Naive thymus-derived CD4-positive, alpha-beta T cell (primary cell): ENCODE results near the gene GPR83. TPM values are rescaled to one million over a fixed set of nuclear protein-coding genes. Genes with fewer than 3 reads are reported as not detected.

Experiments used
- ATAC-seq: fragments of 150-1000 bp; cut with Tn5 transposase; 2 replicates; pipeline ENCODE4 v1.10.0; 2021; ENCODE audit warnings: mild to moderate bottlenecking, moderate library complexity
- CTCF ChIA-PET: fragments of 350-600 bp; sonication (Branson Sonifier 250); formaldehyde crosslinking; loops from one replicate; lab custom pipeline; 2021; ENCODE audit warnings: antibody characterized with exemption; lab: Charles Lee
- POLR2A ChIA-PET: fragments of 350-600 bp; sonication (Branson Sonifier 250); formaldehyde crosslinking; loops from one replicate; lab custom pipeline; 2021; ENCODE audit warnings: antibody characterized with exemption, inconsistent platforms; lab: Charles Lee
- DNase-seq, 9 donors: peaks; one replicate each; pipeline versions ENCODE4 v3.0.0 to v3.0.0-alpha.2; 2020 to 2022; ENCODE audit warnings: mixed read lengths in 1 of 9
- H3K27ac ChIP-seq: one replicate; pipeline ENCODE4 v1.7.0; 2013; ENCODE audit warnings: mild to moderate bottlenecking, low read depth, low read length, moderate library complexity
- H3K27me3 ChIP-seq, 2 donors: one replicate each; pipeline ENCODE4 v1.7.0; 2013; ENCODE audit warnings: low read length in 2 of 2, mild to moderate bottlenecking in 2 of 2, moderate library complexity in 2 of 2; ENCODE audit not compliant: control insufficient read depth in 2 of 2, insufficient read depth in 2 of 2
- H3K36me3 ChIP-seq, 3 experiments: 1 replicate in 2 of 3; 2 replicates in 1 of 3; pipeline ENCODE4 v1.7.0; 2013; ENCODE audit warnings: low read length in 3 of 3, mild to moderate bottlenecking in 3 of 3, moderate library complexity in 1 of 3; ENCODE audit not compliant: insufficient read depth in 3 of 3, control insufficient read depth in 2 of 3
- H3K4me1 ChIP-seq, 2 donors: one replicate each; pipeline ENCODE4 v1.7.0; 2013; ENCODE audit warnings: low read length in 2 of 2, mild to moderate bottlenecking in 2 of 2, moderate library complexity in 1 of 2; ENCODE audit not compliant: control insufficient read depth in 2 of 2, insufficient read depth in 2 of 2
- H3K4me3 ChIP-seq: 2 replicates; pipeline ENCODE4 v1.7.0; 2013; ENCODE audit warnings: mild to moderate bottlenecking, low read length
- H3K9me3 ChIP-seq, 3 experiments: 1 replicate in 2 of 3; 2 replicates in 1 of 3; pipeline ENCODE4 v1.7.0; 2013; ENCODE audit warnings: low read length in 3 of 3; ENCODE audit not compliant: control insufficient read depth in 2 of 3
- H3K27ac Mint-ChIP-seq, 9 donors: one replicate each; pipeline ENCODE4 v1.8.0; 2020 to 2022; ENCODE audit warnings: mixed read lengths in 9 of 9, mild to moderate bottlenecking in 8 of 9, moderate library complexity in 5 of 9, inconsistent platforms in 2 of 9
- H3K27me3 Mint-ChIP-seq, 5 donors: one replicate each; pipeline ENCODE4 v1.8.0; 2021 to 2022; ENCODE audit warnings: mixed read lengths in 5 of 5, mild to moderate bottlenecking in 1 of 5
- H3K36me3 Mint-ChIP-seq, 5 donors: one replicate each; pipeline ENCODE4 v1.8.0; 2020 to 2022; ENCODE audit warnings: mixed read lengths in 5 of 5, mild to moderate bottlenecking in 3 of 5, inconsistent platforms in 1 of 5
- H3K4me1 Mint-ChIP-seq, 7 donors: one replicate each; pipeline ENCODE4 v1.8.0; 2020 to 2022; ENCODE audit warnings: mixed read lengths in 7 of 7, mild to moderate bottlenecking in 3 of 7, inconsistent platforms in 1 of 7
- H3K4me3 Mint-ChIP-seq, 10 donors: one replicate each; pipeline ENCODE4 v1.8.0; 2020 to 2022; ENCODE audit warnings: mild to moderate bottlenecking in 10 of 10, mixed read lengths in 10 of 10, moderate library complexity in 6 of 10, inconsistent platforms in 2 of 10
- H3K9me3 Mint-ChIP-seq, 11 donors: one replicate each; pipeline ENCODE4 v1.8.0; 2020 to 2022; ENCODE audit warnings: mixed read lengths in 11 of 11, mild to moderate bottlenecking in 4 of 11, inconsistent platforms in 1 of 11, moderate library complexity in 1 of 11
- intact Hi-C, 2 donors: fragments of 100-400 bp; cut with micrococcal nuclease; formaldehyde crosslinking; loops; one replicate each; pipeline ENCODE4 v1.15.1; 2023
- polyA plus RNA-seq, 2 donors: library from polyadenylated mRNA; unstranded; fragments of 300-500 nt; fragmentation: Illumina TruSeq; gene quantifications; one replicate each; pipeline ENCODE4 v1.2.3, GENCODE V29; 2021
- total RNA-seq, 6 experiments: library from RNA in 5 of 6; stranded (reverse) in 5 of 6; gene quantifications; 1 replicate in 5 of 6; 2 replicates in 1 of 6; pipeline ENCODE4 v1.2.3 and lab custom pipeline; 2021 to 2026

Gene GPR83
- under 1 TPM in 3 of 5 experiments, not detected in 2; 0.05 to 0.27 (median 0.12) TPM for total RNA-seq
- polyA plus RNA-seq: under 1 TPM in 1 of 2 donors, not detected in 1; 0.08 TPM
- total RNA-seq (lab: John Stamatoyannopoulos, UW): not detected

DNA sequence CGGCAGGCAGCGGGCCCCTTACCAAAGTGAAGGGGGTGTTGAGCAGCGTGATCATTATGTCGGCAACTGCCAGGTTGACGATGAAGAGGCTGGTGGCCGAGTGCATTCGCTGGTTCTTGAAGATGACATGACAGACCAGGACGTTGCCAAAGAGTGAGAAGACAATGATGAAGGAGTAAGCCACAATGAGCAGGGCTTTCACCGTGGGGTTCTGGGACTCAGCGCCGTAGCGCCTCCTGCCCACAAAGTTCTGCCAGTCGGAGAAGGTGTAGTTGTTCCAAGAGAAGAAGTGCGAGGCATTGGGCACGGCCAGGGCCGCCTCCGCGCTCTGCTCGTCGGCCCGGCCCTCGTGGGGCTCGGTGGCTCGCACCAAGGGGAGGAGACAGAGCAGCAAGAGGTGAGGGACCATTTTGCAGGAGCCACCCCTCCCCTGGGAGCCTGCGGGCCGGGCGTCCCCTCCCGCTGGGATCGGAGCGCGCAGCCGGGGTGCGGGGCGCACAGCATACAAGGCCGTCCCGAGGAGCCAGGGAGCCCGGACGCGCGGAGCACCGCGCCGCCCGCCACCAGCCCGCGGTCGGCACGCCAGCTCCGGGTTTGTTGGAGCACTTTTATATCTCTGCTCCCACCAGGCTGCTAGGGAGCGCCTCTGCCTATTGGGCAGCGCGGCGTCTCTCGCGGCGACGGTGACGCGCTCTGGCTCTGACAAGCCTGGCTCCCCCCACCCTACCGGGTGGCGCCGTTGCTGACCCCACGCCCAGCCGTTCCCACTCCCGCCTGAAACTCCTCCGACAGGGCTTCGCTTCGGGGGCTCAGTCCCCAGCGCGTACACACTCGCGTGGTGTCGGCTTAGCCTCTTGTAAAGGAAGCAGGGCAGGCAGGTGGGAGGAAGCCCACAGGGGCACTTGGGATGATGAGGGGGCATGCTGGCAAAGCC, at the start of gene GPR83:
TSS of gene GPR83 (minus strand) at position 581 of the 934 bp plus-strand sequence. CDS start at position 409, 172 bp downstream.
- ChIA-PET CTCF (no interaction called here), POLR2A (no interaction called here)
- peaks cover 0 to 56% (median 11%) of the 10 kb centered on the region in 11 donors for H3K9me3 Mint-ChIP-seq
- DNase-seq: no peak
- peaks cover 6 to 14% (median 11%) of the 10 kb centered on the region in 7 donors for H3K4me1 Mint-ChIP-seq
- no peak for ATAC-seq
- Histone ChIP-seq H3K4me3 (no peak within 1 kb of the TSS), H3K27ac (no peak within 1 kb of the TSS), H3K36me3 (no peaks in the 10 kb centered on the region), H3K27me3 (no peaks in the 10 kb centered on the region), H3K4me1 (no peaks in the 10 kb centered on the region), H3K9me3 (peaks cover 0 to 10% (median 0%) of the 10 kb centered on the region in 3 experiments)
- peaks cover 42 to 56% (median 50%) of the 10 kb centered on the region in 5 donors for H3K27me3 Mint-ChIP-seq
- peak within 1 kb of the TSS in 7 of 10 donors; percentile 12 to 56 (median 36) for H3K4me3 Mint-ChIP-seq
- H3K27ac Mint-ChIP-seq: peak within 1 kb of the TSS in 1 of 9 donors; percentile 4
- H3K36me3 Mint-ChIP-seq: peaks cover 2 to 12% (median 7%) of the 10 kb centered on the region in 5 donors
- intact Hi-C loops: no loop called here

DNA sequence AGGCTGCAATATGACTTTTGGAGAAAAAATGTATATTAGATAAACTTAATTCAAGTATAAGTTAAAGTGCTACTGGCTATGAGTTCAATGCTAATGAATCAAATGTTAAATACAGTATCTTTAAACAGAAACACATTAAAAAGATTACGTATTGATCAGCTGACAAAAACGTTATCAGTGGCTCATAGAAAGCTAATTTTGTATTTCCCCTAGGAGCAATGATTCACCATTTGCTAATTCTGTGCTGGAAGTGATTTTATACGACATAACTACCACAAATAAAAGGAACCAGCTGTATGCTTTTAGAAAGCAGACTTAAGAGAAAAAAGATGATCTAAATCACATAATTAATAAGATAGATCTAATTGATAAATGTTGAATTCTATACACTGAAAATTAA, 48.8 kb upstream of the GPR83 start:
- ChIA-PET CTCF (no interaction called here), POLR2A (interaction anchor here (0.6 kb wide), 1 partner anchor 18 kb away, joined by 3 read pairs; no protein-coding TSS in a partner anchor)
- intact Hi-C loops: no loop called here
- Histone ChIP-seq H3K36me3 (peaks cover 0 to 23% (median 4%) of the 10 kb centered on the region in 3 experiments), H3K27me3 (no peaks in the 10 kb centered on the region), H3K27ac (no peak overlapping the region), H3K4me1 (no peaks in the 10 kb centered on the region), H3K4me3 (no peak overlapping the region), H3K9me3 (no peaks in the 10 kb centered on the region)
- Mint-ChIP-seq H3K4me3 (no peak overlapping the region), H3K27ac (no peak overlapping the region), H3K27me3 (no peaks in the 10 kb centered on the region), H3K4me1 (no peaks in the 10 kb centered on the region), H3K9me3 (peaks cover 0 to 2% (median 0%) of the 10 kb centered on the region in 11 donors), H3K36me3 (peaks cover 4 to 53% (median 39%) of the 10 kb centered on the region in 5 donors)
- ATAC-seq (no peak), DNase-seq (no peak)

DNA sequence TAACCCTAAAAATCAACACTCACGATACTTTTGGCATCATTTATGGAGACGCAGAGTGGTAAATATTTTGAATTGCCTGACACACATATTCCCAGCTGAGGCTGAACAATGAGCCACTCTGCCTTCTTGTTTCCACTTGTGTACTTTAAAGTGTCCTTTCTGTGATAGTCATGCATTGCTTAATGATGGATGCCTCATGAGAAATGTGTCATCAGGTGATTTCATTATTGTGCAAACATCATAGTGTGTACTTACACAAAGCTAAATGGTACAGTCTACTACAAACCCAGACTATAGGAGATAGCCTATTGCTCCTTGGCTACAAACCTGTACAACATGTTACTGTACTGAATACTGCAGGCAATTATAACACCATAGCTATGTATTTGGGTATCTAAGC, 48.2 kb upstream of the GPR83 start:
- no peak overlapping the region for H3K27ac ChIP-seq
- no peak overlapping the region for H3K4me3 ChIP-seq
- no peaks in the 10 kb centered on the region for H3K9me3 ChIP-seq
- H3K9me3 Mint-ChIP-seq: peaks cover 0 to 2% (median 0%) of the 10 kb centered on the region in 11 donors
- H3K27me3 Mint-ChIP-seq: no peaks in the 10 kb centered on the region
- POLR2A ChIA-PET: no interaction called here
- H3K4me1 ChIP-seq: no peaks in the 10 kb centered on the region
- H3K4me3 Mint-ChIP-seq: no peak overlapping the region
- intact Hi-C loops: no loop called here
- no peaks in the 10 kb centered on the region for H3K4me1 Mint-ChIP-seq
- CTCF ChIA-PET: no interaction called here
- H3K27me3 ChIP-seq: no peaks in the 10 kb centered on the region
- peaks cover 0 to 26% (median 4%) of the 10 kb centered on the region in 3 experiments for H3K36me3 ChIP-seq
- DNase-seq (no peak), ATAC-seq (no peak)
- H3K36me3 Mint-ChIP-seq: peaks cover 5 to 51% (median 36%) of the 10 kb centered on the region in 5 donors
- no peak overlapping the region for H3K27ac Mint-ChIP-seq

DNA sequence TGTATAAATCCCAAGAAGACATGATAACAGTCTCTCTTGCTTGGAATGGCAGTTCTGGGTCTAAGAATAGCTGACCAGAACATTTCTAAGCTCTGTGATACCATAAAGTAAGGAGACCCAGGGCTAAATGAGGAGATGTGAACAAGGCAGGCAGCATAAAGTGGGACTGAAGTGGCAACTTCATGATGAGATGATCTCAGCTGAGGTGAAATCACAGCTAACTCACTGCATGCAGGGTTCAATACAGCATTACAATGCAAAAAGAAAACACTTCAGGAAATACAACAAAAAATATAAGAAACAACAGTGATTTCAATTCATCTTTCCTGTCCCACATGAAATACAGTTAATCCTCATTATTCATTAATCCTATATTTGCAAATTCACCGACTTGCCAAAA, 47.8 kb upstream of the GPR83 start:
- Mint-ChIP-seq H3K36me3 (peaks cover 9 to 53% (median 39%) of the 10 kb centered on the region in 5 donors), H3K9me3 (peaks cover 0 to 2% (median 0%) of the 10 kb centered on the region in 11 donors), H3K27ac (no peak overlapping the region), H3K4me1 (no peaks in the 10 kb centered on the region), H3K27me3 (no peaks in the 10 kb centered on the region), H3K4me3 (no peak overlapping the region)
- Histone ChIP-seq H3K9me3 (no peaks in the 10 kb centered on the region), H3K4me1 (no peaks in the 10 kb centered on the region), H3K36me3 (peaks cover 0 to 31% (median 4%) of the 10 kb centered on the region in 3 experiments), H3K27ac (no peak overlapping the region), H3K27me3 (no peaks in the 10 kb centered on the region), H3K4me3 (no peak overlapping the region)
- intact Hi-C loops: no loop called here
- ATAC-seq (no peak), DNase-seq (no peak)
- ChIA-PET POLR2A (no interaction called here), CTCF (no interaction called here)

DNA sequence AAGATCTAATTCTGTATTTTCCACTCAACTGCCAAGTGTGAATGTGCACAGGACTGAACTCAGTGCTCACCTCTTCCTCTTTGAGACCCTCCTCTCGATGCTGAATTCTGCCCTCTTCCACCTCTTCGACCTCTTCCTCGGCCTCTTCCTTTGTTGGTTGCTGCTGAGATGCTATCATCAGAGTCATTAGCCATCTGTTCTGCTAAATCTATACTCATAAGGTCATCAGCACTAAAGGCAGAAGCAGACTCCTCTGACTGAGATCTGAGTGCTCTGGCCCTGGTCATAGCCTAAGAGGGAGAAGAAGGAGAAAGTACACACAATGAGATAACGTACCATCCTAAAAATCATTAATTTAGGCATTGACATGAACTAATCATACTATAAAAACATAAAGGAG, 45.9 kb upstream of the GPR83 start:
- Histone ChIP-seq H3K36me3 (peaks cover 0 to 32% (median 4%) of the 10 kb centered on the region in 3 experiments), H3K27me3 (no peaks in the 10 kb centered on the region), H3K27ac (no peak overlapping the region), H3K4me1 (no peaks in the 10 kb centered on the region), H3K4me3 (no peak overlapping the region), H3K9me3 (no peaks in the 10 kb centered on the region)
- H3K36me3 Mint-ChIP-seq: peaks cover 9 to 52% (median 29%) of the 10 kb centered on the region in 5 donors
- H3K9me3 Mint-ChIP-seq: no peaks in the 10 kb centered on the region
- ATAC-seq: no peak
- no peak for DNase-seq
- no peak overlapping the region for H3K4me3 Mint-ChIP-seq
- H3K27me3 Mint-ChIP-seq: no peaks in the 10 kb centered on the region
- POLR2A ChIA-PET: no interaction called here
- no peak overlapping the region for H3K27ac Mint-ChIP-seq
- CTCF ChIA-PET: no interaction called here
- no peaks in the 10 kb centered on the region for H3K4me1 Mint-ChIP-seq
- intact Hi-C loops: no loop called here

DNA sequence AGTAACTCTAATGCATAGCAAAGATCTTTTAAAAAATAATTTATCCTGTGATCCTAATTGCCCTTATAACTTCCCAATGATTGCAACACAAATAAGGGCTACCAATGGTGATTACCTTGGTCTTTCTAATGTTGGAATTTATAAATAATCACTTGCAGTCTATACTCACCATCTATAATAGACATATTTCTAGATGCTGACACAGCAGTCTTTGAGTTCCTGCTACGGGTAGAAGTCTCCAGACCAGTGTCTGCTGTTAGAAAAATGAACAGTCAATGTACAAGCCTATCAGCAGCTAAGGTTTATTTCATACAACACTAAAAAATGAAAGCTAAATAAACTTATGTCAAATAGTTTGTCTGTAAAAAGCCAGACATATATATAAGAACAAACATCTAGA, 44.4 kb upstream of the GPR83 start:
- Histone ChIP-seq H3K27me3 (no peaks in the 10 kb centered on the region), H3K4me1 (no peaks in the 10 kb centered on the region), H3K36me3 (peaks cover 0 to 35% (median 4%) of the 10 kb centered on the region in 3 experiments), H3K9me3 (no peaks in the 10 kb centered on the region), H3K27ac (no peak overlapping the region), H3K4me3 (no peak overlapping the region)
- CTCF ChIA-PET: no interaction called here
- peaks cover 11 to 65% (median 37%) of the 10 kb centered on the region in 5 donors for H3K36me3 Mint-ChIP-seq
- ATAC-seq (no peak), DNase-seq (no peak)
- H3K4me1 Mint-ChIP-seq: peaks cover 0 to 4% (median 0%) of the 10 kb centered on the region in 7 donors
- intact Hi-C loops: no loop called here
- no peaks in the 10 kb centered on the region for H3K9me3 Mint-ChIP-seq
- POLR2A ChIA-PET: interaction anchor here (1.1 kb wide), 1 partner anchor 662 kb away, joined by 3 read pairs; the partner anchor contains the start of gene MED17
- H3K27me3 Mint-ChIP-seq: no peaks in the 10 kb centered on the region
- H3K4me3 Mint-ChIP-seq: no peak overlapping the region
- no peak overlapping the region for H3K27ac Mint-ChIP-seq
